GM18505 (cell line): Measurements from ENCODE around the gene PPP4R1.

Experiments used
- ATAC-seq: cut with Tn5 transposase; IDR thresholded peaks from one replicate; pipeline ENCODE4 v1.9.1; 2021; ENCODE audit not compliant: unreplicated experiment
- POLR2A ChIP-seq: IDR thresholded peaks from 4 replicates; pipeline ENCODE4 v1.6.1; 2011; ENCODE audit warnings: borderline replicate concordance; ENCODE audit not compliant: insufficient read depth, insufficient read length; ENCODE audit errors: extremely low read depth

Gene PPP4R1

DNA sequence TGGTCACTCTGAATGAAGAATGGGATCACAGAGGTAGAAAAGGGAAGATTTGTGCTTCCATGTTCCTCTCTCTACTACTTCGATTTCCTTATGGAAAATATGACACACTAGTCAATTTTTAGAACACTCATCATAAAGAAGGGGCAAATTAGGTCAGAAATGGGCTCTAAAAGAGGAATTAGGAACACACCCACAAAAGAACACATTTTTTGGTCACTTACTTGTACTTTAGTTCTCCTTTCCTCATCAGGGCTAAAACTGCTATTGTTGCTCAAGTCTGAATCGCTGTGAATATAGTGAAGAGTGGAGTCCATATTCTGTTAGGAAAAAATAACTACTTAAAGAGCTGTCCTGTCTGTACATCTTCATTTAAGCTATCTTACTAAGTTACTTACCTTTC, 52.6 kb downstream of the PPP4R1 start:
- TF ChIP-seq POLR2A = no peak
- ATAC-seq = no peak

GRCh38 chr18:9559253-9559652, 55.1 kb downstream of the PPP4R1 start:
- ATAC-seq = no peak
- no peak for TF ChIP-seq POLR2A

GRCh38 chr18:9558387-9559064, 55.8 kb downstream of the PPP4R1 start:
- no peak for ATAC-seq
- TF ChIP-seq POLR2A = no peak

DNA sequence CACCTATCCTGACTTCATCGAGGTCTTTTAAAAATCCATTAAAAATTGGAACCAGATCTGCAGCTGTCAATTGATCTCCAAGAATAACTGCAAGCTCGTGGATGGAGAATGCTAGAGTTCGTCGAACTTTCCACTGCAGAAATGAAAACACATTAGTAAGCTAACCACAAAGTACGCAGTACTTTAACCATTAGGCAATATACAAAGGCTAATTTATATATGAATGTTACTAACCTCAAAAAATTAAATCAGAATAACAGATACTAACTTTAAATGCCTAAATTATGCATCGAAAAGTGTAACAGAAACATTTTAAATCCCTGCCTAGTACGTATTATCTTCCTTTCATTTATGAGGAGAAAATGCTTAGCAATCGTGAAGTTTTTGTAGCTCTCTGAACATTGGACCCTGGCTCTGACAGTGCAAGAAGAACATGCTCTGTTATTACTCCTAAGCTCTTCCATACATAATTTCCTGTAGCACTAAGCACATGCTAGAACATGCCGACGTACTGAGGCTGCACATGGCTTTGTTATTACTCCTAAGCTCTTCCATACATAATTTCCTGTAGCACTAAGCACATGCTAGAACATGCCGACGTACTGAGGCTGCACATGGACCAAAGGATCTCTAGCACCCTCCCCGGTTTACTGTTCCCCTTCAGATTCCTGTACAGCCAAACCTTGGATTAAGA, 57.0 kb downstream of the PPP4R1 start:
- no peak for TF ChIP-seq POLR2A
- no peak for ATAC-seq

DNA sequence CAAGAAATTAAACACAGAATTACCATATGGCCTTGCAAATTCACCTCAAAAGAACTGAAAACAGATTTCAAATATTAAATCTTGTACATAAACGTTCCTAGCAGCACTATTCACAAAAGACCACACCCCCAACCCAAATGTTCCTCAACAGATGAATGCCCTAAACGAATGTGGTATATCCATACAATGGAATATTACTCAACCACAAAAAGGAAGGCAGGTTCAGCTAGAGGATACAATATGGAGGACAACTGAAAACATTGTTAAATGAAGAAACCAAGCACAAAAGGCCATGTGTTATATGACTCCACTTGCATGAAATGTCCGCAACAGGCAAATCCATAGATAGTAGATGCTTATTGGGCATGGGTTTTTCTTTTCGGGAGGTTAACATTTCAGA, 61.7 kb downstream of the PPP4R1 start:
- no peak for TF ChIP-seq POLR2A
- ATAC-seq = no peak

- no peak for TF ChIP-seq POLR2A
- no peak for ATAC-seq
Observed at GRCh38 chr18:9552191-9552590, 62.2 kb downstream of the PPP4R1 start.

DNA sequence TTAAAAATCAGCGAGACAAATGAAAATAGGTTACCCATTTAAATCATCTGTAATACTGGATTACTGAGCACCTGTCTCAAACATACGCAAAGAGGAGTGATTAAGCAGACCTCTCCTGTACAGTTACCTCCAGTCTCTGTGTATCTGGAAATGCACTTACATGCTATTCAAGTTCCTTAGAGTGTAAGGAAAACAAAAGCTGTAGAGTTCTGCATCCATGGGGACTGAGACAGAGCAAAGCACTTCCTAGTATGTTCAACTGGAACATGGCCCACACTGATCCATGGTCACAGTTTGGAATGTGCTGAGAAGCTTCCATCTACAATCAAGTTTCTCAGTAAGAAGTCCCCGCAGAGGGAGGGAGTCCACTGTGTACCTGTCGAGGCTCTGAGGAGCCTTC, 63.9 kb downstream of the PPP4R1 start:
- no peak for ATAC-seq
- no peak for TF ChIP-seq POLR2A

DNA sequence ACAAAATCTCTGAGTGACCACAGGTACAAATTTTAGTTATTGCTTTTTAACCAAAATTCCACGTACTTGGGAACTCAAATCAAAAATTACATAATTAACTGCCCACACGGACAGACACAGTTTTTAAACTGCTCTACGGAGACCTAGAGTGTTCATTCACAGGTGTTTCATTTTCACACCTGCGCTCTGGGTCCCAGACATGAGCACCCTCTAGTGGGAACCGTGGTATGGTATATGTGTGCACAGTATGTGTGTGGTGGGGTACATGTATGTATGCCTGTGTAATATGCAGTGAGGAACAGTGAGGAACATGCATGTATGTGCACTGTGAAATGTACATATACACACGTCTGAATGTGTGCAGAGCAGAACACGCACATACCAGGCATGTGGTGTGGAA, 65.0 kb downstream of the PPP4R1 start:
- no peak for ATAC-seq
- TF ChIP-seq POLR2A = no peak

DNA sequence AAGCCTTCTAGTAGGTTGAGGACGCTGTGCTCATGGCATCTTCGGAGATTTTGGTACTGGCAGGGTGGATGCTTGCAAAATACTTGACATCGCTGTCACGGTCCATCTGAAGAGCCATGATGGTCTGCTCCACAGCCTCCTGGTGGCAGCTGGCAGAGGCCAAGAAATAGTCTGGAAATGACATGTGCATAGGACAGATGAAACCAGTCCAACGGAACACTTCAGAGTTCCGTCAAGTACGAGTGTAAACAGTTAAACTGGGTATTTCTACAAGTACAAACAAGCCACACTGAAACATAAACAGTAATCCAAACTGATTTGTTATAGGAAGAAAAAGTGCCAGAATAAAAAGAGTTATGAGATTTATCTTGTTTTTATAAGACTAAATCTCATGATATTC, 66.6 kb downstream of the PPP4R1 start:
- TF ChIP-seq POLR2A = no peak
- ATAC-seq = no peak

GRCh38 chr18:9546468-9546867, 67.9 kb downstream of the PPP4R1 start:
- ATAC-seq = no peak

DNA sequence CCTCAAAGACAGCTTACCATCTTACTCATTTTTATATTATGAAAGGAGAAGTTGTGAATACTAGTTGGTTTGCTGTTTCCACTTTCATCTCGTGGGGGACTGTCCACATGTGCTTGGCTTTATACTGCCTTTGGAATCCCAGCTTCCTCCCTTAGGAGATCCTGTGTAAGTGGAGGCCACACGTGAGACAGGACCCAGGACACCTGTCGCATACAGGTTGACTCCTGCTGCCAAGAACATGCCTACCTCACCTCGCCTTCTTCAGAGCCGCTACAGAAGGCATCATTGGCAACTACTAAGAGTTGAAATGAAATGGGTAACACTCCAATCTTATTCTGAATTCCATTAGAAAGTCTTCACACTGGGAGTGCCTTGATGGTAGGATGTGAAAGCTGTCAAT, 69.3 kb downstream of the PPP4R1 start:
- TF ChIP-seq POLR2A = no peak
- ATAC-seq = no peak

More at GRCh38 chr18:9546468-9546867, 67.9 kb downstream of the PPP4R1 start:
- no peak for TF ChIP-seq POLR2A

- ATAC-seq = no peak
- TF ChIP-seq POLR2A = no peak
Observed at GRCh38 chr18:9542924-9543323, 71.4 kb downstream of the PPP4R1 start.

- ATAC-seq = no peak
- no peak for TF ChIP-seq POLR2A
Observed at GRCh38 chr18:9539938-9540337, 74.4 kb downstream of the PPP4R1 start.

DNA sequence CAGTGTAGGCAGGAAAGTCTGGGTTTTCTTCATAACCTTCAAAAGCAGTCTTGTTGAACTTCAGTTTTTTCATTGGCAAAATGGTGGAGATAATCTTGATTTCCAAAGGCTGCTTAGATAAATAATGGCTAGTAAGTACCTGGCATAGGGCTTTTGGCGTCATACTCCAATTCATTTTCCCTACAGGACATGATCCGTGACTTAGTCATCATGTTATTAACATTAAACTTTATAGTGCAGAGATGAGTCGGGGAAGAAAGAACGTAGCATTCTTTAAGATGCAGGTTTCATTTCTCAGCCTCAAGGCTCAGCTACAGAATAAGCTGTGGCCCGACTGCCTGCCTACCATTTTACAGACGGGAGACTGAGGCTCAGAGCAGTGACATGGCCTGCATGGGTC, 75.1 kb downstream of the PPP4R1 start:
- ATAC-seq = no peak
- TF ChIP-seq POLR2A = no peak
